Right kidney (tissue), 1 donor: ENCODE data around the gene NLGN3.

Experiments used
- DNase-seq: peaks from one replicate; pipeline ENCODE4 v3.0.0-alpha.2; 2016

The NLGN3 gene

DNA sequence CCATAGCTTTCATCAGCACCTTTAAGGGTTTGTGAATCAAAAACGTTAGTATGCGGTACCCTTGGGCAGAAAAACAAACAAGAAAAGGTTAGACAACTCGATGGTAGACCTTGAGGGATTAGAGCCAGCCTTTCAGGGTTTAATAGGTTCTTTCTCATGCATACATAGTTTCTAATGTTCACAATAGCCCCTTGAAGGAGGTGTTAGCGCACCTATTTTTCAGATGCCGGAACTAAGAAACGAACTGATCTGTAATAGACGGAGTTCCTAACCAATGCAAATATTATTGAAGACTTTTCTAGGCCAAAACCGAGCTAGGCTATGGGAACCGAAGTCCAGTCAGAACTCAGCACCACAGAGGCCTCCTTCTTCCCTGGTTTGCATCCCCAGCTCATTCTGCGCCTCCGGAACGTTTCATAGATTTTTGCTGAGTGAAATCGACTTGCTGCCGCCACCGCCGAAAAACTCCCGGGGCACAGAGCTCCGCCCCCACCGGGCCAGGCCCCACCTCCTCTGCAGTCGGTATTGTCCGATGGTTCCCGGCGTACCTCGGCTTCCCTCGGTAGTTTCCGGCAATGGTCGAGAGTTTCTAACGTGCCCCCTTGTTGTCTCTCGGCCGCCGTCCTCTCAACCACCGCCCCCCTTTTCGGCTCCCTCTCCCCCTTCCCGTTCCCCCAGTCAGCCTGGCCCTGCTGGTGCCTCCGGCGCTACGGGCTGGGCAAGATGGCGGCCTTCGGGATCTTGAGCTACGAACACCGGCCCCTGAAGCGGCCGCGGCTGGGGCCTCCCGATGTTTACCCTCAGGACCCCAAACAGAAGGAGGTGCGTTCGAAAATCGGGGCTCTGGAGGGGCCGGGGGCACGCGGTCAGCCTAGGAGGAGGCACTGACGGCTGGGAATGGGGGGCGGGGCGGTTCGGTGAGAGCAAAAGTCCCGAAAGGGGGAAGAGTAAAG, 26.3 kb upstream of the NLGN3 start, which contains the start of gene MED12:
Gene MED12 (plus strand): TSS at position 565 of the 953 bp plus-strand sequence. CDS start 159 bp downstream, at position 724.
- DNase-seq = peak; percentile 64

DNA sequence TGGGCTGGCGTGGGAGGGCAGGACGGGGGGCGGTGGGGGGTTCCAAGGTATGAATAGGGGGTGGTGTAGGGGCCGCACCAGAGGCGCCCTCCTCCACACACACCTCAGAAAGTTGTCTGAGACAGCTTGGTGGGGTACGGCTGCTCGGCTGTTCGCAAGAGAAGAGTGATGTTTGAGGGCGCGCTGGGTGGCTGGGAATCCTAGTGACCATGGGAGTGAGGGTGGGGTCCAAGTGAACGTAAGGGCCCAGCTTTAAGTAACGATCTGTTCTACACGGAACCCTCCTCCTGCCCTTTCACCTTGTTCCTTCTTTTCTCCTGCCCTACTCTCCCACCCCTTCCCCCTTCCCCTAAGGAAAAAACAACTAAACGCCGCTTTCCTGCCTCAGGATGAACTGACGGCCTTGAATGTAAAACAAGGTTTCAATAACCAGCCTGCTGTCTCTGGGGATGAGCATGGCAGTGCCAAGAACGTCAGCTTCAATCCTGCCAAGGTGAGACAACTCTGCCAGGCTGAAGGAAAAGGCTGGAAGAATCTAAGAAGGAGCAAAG, 25.6 kb upstream of the NLGN3 start:
- no peak for DNase-seq

DNA sequence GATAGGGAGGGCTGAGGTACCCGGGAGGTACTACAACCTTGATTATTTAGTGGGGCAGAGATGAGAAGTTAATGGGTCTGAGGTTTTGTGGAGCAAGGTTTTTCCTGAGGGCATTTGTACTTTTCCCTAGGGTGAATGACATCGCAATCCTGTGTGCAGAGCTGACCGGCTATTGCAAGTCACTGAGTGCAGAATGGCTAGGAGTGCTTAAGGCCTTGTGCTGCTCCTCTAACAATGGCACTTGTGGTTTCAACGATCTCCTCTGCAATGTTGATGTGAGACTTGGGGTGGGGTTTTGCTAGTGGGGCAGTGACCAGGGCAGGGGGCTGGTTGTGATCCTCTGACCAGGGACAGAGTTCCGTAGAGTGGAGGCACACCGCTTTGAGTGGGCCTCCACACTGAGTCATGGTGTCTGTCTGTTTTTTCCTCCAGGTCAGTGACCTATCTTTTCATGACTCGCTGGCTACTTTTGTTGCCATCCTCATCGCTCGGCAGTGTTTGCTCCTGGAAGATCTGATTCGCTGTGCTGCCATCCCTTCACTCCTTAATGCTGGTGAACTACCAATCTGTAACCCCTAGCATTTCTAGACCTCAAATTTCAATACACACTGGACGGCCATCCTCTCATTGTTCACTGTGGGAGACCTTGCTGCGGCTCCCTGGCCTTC, 16.3 kb upstream of the NLGN3 start:
- no peak for DNase-seq

DNA sequence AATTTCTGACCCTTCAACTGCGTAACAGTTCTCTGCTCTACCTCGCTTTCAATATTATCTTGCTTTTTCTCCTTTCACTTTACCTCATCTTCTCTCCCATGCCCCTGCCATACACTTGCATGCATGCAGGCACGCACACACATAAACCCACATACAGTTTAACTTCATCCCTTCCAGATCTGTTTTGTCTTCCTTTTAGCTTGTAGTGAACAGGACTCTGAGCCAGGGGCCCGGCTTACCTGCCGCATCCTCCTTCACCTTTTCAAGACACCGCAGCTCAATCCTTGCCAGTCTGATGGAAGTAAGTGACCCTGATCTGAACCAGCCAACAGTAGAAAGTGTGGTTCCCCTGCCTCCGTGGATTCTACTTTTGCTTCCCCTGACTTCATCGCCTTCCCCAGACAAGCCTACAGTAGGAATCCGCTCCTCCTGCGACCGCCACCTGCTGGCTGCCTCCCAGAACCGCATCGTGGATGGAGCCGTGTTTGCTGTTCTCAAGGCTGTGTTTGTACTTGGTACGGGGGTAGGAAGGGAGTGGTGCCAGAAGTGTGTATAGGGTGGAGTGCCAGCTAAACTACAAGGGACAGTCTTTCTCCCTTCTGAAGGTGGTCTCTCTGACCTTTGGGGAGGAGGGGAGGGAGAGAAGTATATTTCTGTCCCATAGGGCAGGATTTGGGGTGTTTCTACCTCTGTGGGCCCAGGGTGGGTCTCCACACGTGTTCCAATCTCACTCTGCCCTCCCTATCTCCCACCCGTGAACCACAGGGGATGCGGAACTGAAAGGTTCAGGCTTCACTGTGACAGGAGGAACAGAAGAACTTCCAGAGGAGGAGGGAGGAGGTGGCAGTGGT, 15.5 kb upstream of the NLGN3 start:
- DNase-seq = peak; percentile 39

DNA sequence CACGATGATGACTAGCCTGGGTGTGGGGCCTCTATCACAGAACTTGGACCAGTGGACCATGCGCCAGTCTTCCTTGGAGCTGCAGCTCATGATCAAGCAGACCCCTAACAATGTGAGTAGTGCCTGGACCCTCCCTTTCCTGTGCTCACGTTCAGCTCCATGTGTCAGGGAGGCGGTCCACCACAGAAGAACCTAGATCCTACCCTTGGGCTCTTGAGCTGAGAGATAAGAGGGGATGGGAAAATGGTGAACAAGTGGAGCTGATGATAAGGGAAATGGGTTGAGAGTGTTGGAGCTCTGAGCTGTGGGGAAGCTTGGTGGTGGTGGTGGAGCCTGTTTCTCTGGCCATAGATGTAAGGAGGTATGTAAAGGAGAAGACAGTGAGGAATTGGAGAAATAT, 13.1 kb upstream of the NLGN3 start:
- no peak for DNase-seq

DNA sequence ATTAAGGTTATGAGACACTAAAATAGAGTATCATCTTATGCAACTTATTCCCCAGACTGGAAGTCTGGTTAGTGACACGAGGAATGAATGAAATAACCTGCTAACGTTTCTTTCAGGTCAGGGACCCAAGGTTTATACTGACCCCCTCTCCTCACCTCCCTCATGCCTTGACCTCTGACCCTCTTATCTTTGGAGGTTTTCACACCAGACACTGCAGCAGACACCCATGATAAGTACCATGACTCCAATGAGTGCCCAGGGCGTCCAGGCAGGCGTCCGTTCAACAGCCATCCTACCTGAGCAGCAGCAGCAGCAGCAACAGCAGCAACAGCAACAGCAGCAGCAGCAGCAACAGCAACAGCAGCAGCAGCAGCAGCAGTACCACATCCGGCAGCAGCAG, 4.2 kb upstream of the NLGN3 start:
- no peak for DNase-seq

DNA sequence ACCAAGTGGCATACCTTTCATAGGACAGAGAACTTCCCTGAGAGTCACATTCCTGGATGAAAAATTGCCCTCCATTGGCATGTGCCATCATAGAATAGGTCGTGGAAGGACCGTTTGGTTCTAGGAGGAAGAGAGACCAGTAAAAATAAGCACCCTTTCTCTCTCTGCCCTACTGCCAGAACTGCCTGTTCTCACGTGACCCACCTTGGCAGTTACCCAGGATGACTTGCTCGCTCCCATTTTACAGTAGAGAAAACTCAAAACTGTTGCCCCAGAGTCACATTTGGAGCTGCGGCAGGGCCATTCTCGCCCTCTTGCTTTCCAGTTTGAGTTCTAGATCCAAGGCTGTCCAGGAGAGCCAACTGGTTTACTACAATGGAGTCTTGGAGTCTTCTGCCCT, 1.1 kb upstream of the NLGN3 start:
- DNase-seq = no peak

- DNase-seq = no peak
Observed at GRCh38 chrX:71147496-71148277, 3.0 kb downstream of the NLGN3 start.

- DNase-seq = no peak
Observed at GRCh38 chrX:71148278-71148663, 3.6 kb downstream of the NLGN3 start.

- no peak for DNase-seq
Observed at GRCh38 chrX:71151366-71151765, 6.7 kb downstream of the NLGN3 start.

DNA sequence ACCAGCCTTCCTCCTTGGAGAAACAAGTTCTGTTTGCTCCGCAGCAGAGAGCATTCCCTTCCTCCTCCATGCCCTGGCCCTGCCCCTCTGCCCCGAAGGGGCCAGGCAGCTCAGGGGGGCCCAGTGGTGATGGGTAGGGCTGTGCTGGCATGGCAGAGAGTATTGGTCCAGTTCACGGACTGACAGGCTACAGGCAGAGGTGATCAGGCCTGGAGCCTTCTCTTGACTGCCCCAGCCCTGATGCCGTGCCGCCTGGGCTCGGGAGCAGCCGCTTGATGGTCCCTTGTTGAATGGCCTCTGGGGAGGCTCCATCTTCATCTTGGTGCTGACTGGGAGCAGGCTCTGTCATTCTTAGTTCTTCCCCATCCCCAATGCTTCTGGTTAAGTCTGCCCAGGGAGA, 9.6 kb downstream of the NLGN3 start:
- DNase-seq = no peak

DNA sequence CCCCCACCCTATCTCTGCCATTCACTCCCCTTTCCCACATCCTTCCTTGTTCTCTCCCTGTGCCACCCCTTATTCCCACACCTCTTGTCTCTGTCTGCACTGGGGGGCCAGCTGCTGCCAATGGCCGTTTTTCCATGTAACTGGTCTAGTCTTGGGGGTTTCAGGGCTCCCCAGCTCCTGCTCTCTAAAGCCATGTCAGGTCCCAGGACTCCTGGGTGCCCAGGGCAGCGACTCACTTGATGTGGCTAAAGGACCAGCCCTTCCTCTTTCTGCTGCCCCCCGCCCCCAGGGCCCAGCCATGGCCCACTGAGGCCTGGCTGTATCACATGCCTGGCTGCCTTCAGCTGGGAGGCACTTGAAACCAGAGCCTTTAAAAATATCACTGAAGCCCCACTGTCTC, 10.0 kb downstream of the NLGN3 start:
- DNase-seq = no peak

GRCh38 chrX:71158603-71159002, 14.0 kb downstream of the NLGN3 start:
- DNase-seq = no peak

- no peak for DNase-seq
Observed at GRCh38 chrX:71159335-71159734, 14.7 kb downstream of the NLGN3 start.

- no peak for DNase-seq
Observed at GRCh38 chrX:71160475-71160874, 15.8 kb downstream of the NLGN3 start.

DNA sequence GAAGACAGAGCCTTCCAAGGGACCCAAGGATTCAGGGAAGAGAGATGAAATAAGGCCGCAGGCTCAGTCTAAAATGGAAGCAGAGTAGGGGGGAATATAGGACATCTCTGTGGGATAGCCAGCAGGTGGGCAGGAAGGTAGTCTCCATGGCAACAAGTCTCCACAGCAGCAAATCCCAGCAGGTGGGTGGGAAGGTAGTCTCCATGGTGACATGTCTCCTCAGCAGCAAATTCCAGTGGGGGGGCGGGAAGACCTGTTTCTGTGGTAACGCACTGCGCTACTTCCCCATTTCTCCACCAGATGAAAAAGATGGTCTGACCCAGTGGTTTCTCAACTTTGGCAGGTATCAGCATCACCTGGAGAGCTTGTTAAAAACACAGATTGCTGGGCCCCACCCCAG, 18.3 kb downstream of the NLGN3 start:
- no peak for DNase-seq

GRCh38 chrX:71164071-71164470, 19.4 kb downstream of the NLGN3 start:
- DNase-seq = no peak

DNA sequence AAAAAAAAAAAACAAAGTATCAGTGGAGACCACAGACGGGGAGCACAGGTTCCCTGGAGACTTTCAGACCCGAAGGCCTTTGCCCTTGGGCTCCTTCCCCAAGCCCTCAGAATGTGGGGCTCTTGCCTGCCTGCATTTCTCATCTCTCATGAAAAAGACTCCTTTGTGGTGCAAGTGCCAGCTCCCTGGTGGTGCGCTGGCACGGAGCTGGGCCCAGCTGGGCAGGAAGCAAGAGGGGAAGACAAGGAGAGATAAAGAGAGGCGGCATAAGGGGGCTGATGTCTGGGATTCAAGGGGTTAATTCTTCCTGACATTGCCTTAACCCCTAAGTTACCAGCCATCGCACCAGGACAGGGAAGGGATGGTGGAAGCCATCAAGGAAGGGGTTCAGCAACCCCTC, 21.8 kb downstream of the NLGN3 start:
- DNase-seq = no peak

- no peak for DNase-seq
Observed at GRCh38 chrX:71167031-71167781, 22.6 kb downstream of the NLGN3 start.

DNA sequence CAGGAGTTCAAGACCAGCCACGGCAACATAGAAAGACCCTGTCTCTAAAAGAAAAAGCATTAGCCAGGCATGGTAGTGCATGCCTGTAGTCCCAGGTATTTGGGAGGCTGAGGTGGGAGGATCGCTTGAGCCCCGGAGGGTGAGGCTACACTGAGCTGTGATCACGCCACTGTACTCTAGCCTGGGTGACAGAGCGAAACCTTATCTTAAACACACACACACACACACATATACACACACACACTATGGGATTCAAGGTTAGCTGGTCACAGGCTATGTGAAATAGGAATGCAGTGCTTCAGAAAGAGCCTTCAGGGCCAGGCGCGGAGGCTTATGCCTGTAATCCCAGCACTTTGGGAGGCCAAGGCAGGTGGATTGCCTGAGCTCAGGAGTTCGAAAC, 23.5 kb downstream of the NLGN3 start:
- DNase-seq = no peak

DNA sequence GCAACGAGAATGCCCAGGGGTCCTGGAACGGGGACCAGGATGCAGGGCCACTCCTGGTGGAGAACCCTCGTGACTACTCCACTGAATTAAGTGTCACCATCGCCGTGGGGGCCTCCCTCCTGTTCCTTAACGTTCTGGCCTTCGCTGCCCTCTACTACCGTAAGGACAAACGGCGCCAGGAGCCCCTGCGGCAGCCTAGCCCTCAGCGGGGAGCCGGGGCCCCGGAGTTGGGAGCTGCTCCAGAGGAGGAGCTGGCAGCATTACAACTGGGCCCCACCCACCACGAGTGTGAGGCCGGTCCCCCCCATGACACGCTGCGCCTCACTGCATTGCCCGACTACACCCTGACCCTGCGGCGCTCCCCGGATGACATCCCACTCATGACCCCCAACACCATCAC, 24.9 kb downstream of the NLGN3 start:
- DNase-seq = no peak
